Measurements from ENCODE around the gene SNAI3.

Gene SNAI3

DNA sequence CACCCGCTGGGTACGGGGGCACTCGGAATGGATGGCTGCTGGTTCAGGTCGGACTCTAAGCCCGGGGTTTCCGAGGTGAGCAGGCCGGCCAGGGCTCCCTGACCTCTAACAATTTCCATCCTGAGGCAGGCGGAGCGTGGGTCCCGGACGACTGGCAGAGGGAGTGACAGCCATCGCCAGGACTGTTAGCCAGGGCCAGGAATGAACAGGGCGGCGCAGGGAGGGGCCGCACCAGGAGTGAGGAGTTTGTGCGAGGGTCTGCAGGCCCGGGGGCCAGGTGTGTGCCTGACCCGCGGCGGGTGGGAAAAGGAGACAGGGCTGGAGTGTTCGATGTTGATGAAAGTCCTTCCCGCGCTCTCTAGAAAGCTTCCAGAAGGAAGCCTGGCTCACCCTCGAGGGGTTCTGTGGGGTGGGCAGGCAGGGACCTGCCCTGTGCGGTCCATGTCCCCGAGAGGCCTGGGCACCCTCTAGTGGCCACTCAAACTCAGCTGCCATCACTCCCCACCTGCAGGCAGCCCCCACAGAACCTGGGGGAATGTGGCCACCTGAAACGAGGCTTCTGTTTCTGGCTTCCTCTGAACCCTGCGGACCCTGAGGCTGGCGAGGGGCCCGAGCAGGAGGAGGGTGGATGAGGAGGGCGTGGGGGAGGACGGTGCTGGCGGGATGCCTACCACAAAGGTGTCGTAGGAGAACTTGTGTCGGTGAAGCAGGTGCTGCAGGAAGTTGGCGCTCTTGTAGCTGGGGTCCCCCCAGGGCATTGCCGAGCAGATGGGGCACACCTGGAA is 11.7 kb upstream of the SNAI3 start:
- H3K27ac ChIP-seq, result no peak overlapping the region
- TF ChIP-seq ZFX (IDR thresholded peaks at IDR 0.05; ENCODE audit: borderline replicate concordance) (no peak), CTCF (IDR thresholded peaks at IDR 0.05) (peak; percentile 44)

DNA sequence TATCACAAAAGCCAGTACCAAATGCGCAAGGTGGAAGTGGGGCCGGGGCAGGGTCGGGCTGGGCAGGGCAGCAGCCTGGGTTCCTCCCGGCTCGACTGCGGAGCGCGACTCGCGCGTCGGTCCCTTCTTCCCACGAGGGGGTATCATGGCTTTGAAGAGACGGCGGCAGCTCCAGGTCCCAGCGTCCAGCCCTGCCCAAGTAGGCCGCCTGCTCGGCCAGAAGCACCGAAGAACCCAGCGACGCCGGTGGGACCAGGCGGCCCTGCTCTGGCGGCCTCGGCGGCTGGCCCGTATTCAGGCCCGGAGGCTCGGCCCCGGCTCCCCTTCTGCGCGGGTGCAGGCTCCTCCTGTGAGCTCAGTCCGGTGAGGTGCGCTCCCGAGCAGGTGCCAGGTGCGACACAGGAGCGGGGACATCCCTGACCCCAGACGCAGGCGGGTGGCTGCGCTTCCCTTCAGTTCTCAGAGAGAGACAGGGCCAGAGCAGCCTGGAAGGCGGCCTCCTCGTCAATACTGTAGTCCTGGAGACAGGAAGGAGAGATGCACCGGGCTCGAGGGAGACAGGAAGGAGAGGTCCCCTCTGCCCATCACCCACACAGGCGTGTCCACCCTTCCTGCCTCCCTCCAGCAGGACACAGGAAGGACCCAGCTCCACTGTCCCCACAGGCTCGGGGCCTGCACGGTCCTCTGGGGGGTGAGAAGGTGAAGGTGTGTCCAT is 11.0 kb upstream of the SNAI3 start:
- TF ChIP-seq CTCF (IDR thresholded peaks at IDR 0.05), result no peak
- no peak for TF ChIP-seq ZFX (IDR thresholded peaks at IDR 0.05; ENCODE audit: borderline replicate concordance)
- no peak overlapping the region for H3K27ac ChIP-seq

DNA sequence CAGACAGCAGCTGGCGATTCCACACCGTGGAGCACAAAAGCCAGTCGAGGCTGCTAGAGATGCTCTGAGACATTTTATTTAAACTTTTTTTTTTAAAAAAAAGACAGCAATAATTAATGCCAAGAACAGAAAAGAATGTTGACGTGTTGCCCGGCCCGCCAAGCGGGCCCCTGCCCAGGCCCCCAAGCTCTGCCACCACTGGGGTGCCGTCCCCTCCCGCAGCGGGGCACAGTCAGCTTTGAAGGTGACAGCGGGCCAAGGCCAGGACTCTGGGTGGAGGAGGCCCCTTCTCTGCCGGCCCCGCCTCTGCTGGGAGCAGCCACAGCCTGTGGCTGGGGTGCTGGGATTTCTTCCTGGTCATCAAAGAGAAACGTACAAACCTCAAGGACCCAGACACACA is 10.1 kb upstream of the SNAI3 start:
- TF ChIP-seq CTCF (IDR thresholded peaks at IDR 0.05), result no peak
- TF ChIP-seq ZFX (IDR thresholded peaks at IDR 0.05; ENCODE audit: borderline replicate concordance), result no peak
- no peak overlapping the region for H3K27ac ChIP-seq

DNA sequence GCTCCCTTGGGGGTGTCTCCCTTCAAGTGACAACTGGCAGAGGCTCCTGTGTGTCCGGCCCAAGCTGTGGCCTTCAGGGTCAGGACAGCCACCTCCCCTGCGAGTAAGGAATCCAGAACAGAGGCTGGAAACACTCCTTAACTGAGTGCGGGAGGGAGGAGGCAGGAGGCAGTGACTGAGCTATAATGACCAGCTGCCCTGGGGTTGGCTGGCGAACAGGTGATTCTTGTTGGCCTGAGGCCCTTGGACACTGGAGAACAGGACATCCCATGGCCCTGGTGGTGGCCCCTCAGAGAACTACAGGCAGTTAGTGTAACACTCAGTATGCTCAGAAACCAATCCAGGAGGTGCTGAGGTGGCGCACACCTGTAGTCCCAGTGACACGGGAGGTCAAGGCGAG is 9.4 kb upstream of the SNAI3 start:
- TF ChIP-seq ZFX (IDR thresholded peaks at IDR 0.05; ENCODE audit: borderline replicate concordance) (no peak), CTCF (IDR thresholded peaks at IDR 0.05) (no peak)
- no peak overlapping the region for H3K27ac ChIP-seq

GRCh38 chr16:88695218-88695617 is 8.9 kb upstream of the SNAI3 start:
- H3K27ac ChIP-seq, result no peak overlapping the region
- no peak for TF ChIP-seq CTCF (IDR thresholded peaks at IDR 0.05)
- TF ChIP-seq ZFX (IDR thresholded peaks at IDR 0.05; ENCODE audit: borderline replicate concordance), result no peak

GRCh38 chr16:88694221-88695087 is 8.1 kb upstream of the SNAI3 start:
- TF ChIP-seq ZFX (IDR thresholded peaks at IDR 0.05; ENCODE audit: borderline replicate concordance) (no peak), CTCF (IDR thresholded peaks at IDR 0.05) (no peak)

More at GRCh38 chr16:88694221-88695087, 8.1 kb upstream of the SNAI3 start:
- no peak overlapping the region for H3K27ac ChIP-seq

All from 22Rv1 (cell line).